ENCODE data around the gene CSHL1.
A peak's percentile ranks its signal among the peaks of the same experiment; 100 is the strongest.
"Not testable (repeated sequence)": the region's sequence is repeated elsewhere in the genome, so short reads cannot be mapped to it uniquely, and the experiment has no call there.

The CSHL1 gene

DNA sequence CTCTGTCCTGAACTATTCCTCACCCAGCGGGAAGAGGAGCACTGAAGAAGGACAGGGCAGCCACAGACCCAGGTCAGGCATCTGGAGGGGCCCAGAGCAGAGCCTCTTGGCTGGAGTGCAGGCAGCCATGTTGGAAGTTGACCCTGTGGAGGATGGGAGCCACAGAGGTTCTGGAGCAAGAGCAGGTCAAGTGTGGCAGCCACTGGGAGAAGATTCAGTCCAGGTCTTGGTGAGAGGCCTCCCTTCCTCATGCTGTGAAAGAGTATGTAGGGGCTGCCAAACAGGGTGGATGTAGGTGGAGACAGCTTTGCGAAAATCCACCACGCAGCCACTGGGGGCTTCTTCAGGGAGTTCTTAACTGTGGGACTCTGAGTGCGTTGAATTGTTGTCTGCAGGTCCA, 21.7 kb upstream of the CSHL1 start:
- H3K27me3 Mint-ChIP-seq (ENCODE audit: low read depth): peaks cover 6% of the 10 kb centered on the region
- no peaks in the 10 kb centered on the region for H3K9me3 Mint-ChIP-seq
- DNase-seq (ENCODE audit: low spot score): no peak
- H3K4me1 Mint-ChIP-seq (ENCODE audit: low read depth): peaks cover 13% of the 10 kb centered on the region
- peak overlapping the region; percentile 49 for H3K27ac Mint-ChIP-seq
- peak overlapping the region; percentile 97 for H3K4me3 Mint-ChIP-seq
- H3K36me3 Mint-ChIP-seq (ENCODE audit: low read depth): peaks cover 7% of the 10 kb centered on the region

DNA sequence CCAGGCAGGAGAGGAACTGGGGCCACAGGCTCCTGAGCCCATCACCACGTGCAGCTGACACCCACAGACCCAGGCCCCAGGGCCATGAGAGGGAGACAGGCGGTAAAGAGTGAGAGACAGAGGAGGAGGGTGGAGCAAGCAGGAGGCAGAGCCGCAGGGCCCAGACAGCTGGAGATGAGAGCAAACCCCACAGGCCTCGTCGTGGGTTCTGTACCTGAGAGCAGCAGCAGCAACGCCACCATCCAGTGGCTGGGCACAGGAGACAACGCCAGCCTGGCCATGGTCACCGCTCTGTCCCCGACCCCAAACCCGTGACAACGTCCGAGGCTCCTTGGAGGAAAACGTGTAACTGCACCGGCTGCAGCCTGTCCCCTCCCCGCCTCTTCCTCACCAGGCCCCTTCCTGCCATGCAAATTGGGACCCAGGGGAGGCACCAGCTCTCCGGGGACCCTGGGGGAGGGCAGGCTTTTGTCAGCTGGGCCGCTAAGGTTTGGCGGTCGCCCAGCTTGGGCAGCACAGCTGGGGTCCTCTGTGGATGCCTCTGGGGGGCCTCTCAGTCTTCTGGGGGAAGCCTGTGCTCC, 21.0 kb upstream of the CSHL1 start, which contains the start of gene CD79B:
Gene CD79B (minus strand): TSS at position 351 of the 581 bp plus-strand sequence. CDS start 70 bp downstream, at position 281.
- H3K4me1 Mint-ChIP-seq (ENCODE audit: low read depth): peaks cover 13% of the 10 kb centered on the region
- H3K27ac Mint-ChIP-seq: peak within 1 kb of the TSS; percentile 91
- H3K36me3 Mint-ChIP-seq (ENCODE audit: low read depth): peaks cover 7% of the 10 kb centered on the region
- H3K9me3 Mint-ChIP-seq: no peaks in the 10 kb centered on the region
- H3K4me3 Mint-ChIP-seq: peak within 1 kb of the TSS; percentile 97
- peaks cover 6% of the 10 kb centered on the region for H3K27me3 Mint-ChIP-seq (ENCODE audit: low read depth)
- peak; percentile 36 for DNase-seq (ENCODE audit: low spot score)

DNA sequence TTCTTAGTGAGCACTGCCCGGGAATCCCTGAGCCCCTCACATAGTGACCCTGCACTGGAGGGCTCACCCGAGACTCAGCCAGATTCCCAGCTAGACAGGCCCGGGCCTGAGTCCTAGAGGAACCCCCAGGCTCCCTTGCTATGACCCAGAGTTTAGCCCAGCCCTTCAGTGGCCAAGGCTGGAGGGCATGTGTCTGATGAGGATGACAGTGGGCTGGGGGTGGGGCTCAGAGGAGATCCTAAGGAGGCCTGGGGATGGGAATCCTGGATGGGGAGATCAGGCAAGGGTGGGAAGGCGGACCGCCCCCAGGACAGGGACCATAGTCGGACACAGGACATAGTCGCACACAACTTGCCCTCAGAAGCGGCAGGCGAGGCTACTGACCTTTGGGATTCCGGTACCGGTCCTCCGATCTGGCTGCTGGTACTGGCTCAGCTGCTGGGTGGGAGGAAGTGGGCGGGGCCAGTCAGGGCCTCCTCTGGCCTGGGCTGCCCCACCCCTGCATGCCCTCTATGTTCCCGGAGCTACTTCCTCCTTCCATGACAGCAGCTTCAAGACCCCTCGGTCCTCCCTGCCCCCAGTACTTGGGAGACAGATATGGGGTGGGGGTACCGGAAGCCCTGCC, 20.0 kb upstream of the CSHL1 start:
- H3K9me3 Mint-ChIP-seq: no peaks in the 10 kb centered on the region
- H3K27me3 Mint-ChIP-seq (ENCODE audit: low read depth): peaks cover 4% of the 10 kb centered on the region
- peaks cover 13% of the 10 kb centered on the region for H3K4me1 Mint-ChIP-seq (ENCODE audit: low read depth)
- peak overlapping the region; percentile 91 for H3K27ac Mint-ChIP-seq
- H3K36me3 Mint-ChIP-seq (ENCODE audit: low read depth): peaks cover 7% of the 10 kb centered on the region
- DNase-seq (ENCODE audit: low spot score): peak; percentile 58
- peak overlapping the region; percentile 97 for H3K4me3 Mint-ChIP-seq

DNA sequence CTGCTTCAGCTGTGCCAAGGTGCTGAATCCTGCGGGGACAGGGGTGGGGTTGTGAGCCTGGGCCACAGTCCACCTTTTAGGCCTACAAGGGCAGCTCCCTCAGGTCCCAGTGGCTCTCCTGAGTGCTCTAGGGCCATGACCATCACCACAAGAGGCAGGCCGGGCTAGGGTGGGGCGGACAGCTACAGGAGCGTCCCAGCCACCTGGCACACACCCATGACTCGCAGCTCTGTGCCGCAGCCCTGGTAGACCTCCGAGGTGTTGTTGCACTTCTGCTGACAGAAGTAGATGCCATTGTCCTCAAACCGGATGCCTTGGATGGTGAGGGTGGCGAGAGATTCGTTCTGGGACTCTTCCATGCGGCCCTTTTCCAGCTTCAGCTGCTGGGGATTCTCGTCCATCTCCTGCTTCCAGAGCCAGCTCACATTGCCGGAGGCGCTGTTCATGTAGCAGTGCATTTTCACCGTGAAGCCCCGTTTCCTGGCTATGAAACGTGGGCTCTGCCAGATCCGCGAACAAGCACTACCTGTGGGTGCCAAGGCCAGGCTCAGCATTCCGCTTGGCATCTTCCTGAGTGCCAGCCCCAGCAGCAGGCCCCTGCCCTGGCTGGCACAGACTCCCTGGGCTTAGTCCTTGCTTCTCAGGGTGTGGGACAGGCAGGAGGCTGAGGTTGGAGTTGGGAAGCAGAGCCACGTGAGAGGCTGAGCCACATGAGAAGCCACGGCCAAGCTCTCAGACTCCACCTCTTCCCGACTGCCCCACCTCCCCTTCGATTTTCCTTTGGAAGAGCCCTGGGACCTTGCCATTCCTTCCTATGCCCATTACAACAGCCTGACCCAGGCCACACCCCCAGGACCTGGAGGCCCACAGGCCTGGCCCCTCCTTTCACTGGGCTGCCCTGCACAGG, 19.1 kb upstream of the CSHL1 start:
- no peaks in the 10 kb centered on the region for H3K9me3 Mint-ChIP-seq
- peak overlapping the region; percentile 97 for H3K4me3 Mint-ChIP-seq
- peaks cover 7% of the 10 kb centered on the region for H3K36me3 Mint-ChIP-seq (ENCODE audit: low read depth)
- no peak for DNase-seq (ENCODE audit: low spot score)
- H3K4me1 Mint-ChIP-seq (ENCODE audit: low read depth): peaks cover 13% of the 10 kb centered on the region
- no peak overlapping the region for H3K27ac Mint-ChIP-seq
- H3K27me3 Mint-ChIP-seq (ENCODE audit: low read depth): no peaks in the 10 kb centered on the region

DNA sequence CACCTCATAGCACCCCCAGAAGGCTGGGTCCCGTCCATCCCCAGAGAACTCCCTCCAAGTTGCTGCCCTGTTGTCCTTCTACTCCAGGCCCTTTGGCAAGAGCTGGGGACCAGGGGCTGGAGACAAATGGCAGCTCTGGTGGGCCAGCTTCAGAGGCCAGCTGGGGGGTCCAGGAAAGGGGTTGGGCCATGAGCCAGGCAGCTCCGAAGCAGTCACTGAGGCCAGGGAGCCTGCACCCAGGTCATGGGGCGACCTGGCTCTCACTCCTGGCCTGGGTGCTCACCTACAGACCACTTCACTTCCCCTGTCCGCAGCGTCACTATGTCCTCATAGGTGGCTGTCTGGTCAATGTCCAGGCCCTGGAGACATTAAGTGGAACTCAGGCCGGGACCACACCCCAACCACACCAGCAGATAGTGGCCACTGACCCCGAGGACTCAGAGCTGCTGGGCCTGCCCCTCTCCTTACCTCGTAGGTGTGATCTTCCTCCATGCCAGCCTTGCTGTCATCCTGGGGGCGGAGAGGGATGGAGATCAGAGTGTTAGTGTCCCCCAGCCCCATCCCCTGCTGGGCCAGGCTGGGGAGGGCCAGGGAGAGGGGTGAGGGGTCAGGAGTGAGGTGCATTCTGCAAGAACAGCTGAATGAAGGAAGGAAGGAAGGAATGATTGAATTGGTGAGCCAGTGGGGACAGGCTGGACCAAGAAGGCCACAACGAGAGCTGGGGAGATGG, 18.1 kb upstream of the CSHL1 start:
- Mint-ChIP-seq H3K4me1 (ENCODE audit: low read depth) (peaks cover 13% of the 10 kb centered on the region), H3K27me3 (ENCODE audit: low read depth) (no peaks in the 10 kb centered on the region), H3K27ac (no peak overlapping the region), H3K9me3 (no peaks in the 10 kb centered on the region), H3K4me3 (peak overlapping the region; percentile 38), H3K36me3 (ENCODE audit: low read depth) (peaks cover 7% of the 10 kb centered on the region)
- no peak for DNase-seq (ENCODE audit: low spot score)

DNA sequence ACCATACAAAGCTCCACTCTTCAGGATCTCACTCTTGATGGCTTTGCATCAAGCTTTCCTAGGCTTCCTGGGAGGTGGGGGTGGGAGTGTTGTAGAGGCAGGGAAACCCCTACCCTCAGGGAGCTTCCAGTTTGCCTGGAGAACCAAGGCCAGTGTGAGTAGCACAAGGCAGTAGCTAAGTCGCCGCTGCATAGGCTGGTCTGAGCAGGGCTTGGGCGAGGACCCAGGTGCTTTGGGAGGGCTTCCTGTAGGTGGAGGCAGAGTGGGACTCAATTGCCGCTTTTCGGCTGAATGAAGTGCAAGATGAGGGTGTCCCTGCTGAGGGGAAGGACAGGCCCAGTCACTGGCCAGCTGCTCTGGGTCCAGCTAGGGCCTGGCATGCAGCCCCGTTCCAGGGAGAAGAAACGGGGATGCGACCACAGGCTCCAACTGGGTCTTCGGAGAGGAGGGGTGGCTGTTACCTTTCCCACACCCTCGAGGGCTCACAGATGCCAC, 17.2 kb upstream of the CSHL1 start:
- DNase-seq (ENCODE audit: low spot score): no peak
- peaks cover 13% of the 10 kb centered on the region for H3K4me1 Mint-ChIP-seq (ENCODE audit: low read depth)
- H3K4me3 Mint-ChIP-seq: no peak overlapping the region
- H3K9me3 Mint-ChIP-seq: no peaks in the 10 kb centered on the region
- H3K27ac Mint-ChIP-seq: no peak overlapping the region
- peaks cover 7% of the 10 kb centered on the region for H3K36me3 Mint-ChIP-seq (ENCODE audit: low read depth)
- H3K27me3 Mint-ChIP-seq (ENCODE audit: low read depth): no peaks in the 10 kb centered on the region

DNA sequence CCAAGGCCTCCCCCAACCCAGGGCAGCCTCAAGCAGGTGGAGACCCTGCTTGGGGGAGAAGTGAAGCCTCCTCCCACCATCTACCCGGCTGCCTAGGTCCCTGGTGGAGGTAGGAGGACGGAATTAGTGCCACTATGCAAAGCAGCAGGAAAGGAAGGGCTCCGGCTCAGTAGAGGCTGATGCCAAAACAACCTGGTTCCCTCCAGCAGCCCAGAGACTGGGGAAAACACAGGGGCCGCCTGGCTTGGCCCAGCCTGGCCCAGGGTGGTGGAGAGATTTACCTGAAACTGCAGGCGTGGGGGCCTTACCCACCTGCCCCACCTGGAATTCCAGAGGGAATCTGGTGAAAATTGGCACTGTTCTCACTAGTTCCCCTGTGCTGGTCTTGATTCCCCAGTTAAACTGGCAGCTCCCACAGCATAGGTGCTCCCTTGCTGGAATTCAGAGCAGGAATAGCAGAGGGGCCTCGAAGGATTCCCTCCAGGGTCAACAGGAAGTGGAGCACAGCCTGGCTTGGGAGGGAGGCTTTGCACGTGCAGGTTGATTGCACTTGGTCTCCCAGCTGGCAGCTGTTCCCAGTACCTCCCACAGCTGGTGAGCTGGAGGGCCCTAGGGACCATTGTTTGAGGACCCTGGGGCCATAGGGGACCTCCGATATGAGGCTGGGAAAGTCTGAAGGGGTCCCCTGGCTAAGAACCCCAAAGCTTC, 16.6 kb upstream of the CSHL1 start:
- Mint-ChIP-seq H3K27me3 (ENCODE audit: low read depth) (no peaks in the 10 kb centered on the region), H3K27ac (no peak overlapping the region), H3K36me3 (ENCODE audit: low read depth) (peaks cover 7% of the 10 kb centered on the region), H3K4me1 (ENCODE audit: low read depth) (peaks cover 12% of the 10 kb centered on the region), H3K9me3 (no peaks in the 10 kb centered on the region), H3K4me3 (no peak overlapping the region)
- DNase-seq (ENCODE audit: low spot score): no peak

DNA sequence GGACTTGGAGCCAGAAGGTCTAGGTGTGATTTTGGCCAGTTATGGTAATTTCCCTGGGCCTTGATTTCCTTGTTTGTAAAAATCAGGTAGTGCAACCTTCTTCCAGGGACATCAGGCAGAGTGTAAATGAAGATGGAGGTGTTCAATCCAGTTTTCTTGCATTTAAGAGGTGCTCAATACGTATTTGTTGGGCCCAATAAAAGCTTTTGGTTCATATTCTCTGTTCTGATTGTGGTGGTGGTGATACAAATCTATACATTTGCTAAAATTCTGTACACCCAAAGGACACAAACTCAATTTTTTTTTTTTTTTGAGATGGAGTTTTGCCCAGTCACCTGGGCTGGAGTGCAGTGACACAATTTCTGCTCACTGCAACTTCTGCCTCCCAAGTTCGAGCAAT, 15.1 kb upstream of the CSHL1 start:
- H3K4me1 Mint-ChIP-seq (ENCODE audit: low read depth): peaks cover 9% of the 10 kb centered on the region
- H3K27ac Mint-ChIP-seq: no peak overlapping the region

DNA sequence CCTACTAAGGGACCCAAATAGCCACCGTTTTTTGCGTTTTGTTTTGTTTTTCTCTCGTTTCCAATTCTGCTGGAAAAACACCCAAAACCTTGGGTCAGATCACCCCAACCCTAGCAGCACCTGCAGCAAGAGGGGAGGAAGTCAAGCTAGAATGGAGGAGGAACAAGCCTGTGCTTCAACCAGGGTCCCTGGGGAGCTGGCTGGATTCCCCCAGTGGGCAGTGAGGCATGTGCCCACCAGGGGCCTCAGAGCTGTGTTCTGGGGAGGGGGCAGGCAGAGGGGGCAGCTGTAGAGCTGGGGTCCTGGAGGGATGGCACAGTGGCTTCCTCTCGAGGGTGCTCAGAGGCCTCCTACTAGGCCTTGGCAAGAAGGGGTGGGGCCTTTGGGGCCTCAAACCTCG, 14.6 kb upstream of the CSHL1 start:
- DNase-seq (ENCODE audit: low spot score): no peak
- Mint-ChIP-seq H3K9me3 (no peaks in the 10 kb centered on the region), H3K4me1 (ENCODE audit: low read depth) (peaks cover 3% of the 10 kb centered on the region), H3K27ac (no peak overlapping the region), H3K36me3 (ENCODE audit: low read depth) (peaks cover 4% of the 10 kb centered on the region), H3K27me3 (ENCODE audit: low read depth) (no peaks in the 10 kb centered on the region), H3K4me3 (no peak overlapping the region)

More for the DNA sequence above, 15.1 kb upstream of the CSHL1 start:
- peaks cover 7% of the 10 kb centered on the region for H3K36me3 Mint-ChIP-seq (ENCODE audit: low read depth)
- H3K4me3 Mint-ChIP-seq: no peak overlapping the region
- no peak for DNase-seq (ENCODE audit: low spot score)
- H3K27me3 Mint-ChIP-seq (ENCODE audit: low read depth): no peaks in the 10 kb centered on the region
- no peaks in the 10 kb centered on the region for H3K9me3 Mint-ChIP-seq

DNA sequence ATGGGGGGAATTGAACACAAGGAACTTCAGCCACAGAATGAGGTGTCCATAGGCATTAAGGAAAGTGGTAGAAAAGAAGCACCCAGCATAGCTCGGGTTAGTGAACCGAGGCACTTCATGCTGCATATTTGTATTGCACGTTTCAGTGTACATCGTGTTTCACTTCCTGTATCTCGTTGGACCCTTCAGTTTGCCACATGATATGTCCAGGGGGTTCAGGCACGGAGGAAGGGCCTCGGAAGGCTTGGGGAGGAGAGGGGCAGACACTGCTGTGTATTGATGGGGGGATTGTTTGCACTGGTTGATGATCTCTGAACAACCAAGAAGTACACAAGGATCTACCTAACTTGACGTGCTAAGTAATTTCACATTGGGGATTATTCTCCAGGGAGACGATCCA, 11.3 kb upstream of the CSHL1 start:
- H3K27ac Mint-ChIP-seq: not testable (repeated sequence)

DNA sequence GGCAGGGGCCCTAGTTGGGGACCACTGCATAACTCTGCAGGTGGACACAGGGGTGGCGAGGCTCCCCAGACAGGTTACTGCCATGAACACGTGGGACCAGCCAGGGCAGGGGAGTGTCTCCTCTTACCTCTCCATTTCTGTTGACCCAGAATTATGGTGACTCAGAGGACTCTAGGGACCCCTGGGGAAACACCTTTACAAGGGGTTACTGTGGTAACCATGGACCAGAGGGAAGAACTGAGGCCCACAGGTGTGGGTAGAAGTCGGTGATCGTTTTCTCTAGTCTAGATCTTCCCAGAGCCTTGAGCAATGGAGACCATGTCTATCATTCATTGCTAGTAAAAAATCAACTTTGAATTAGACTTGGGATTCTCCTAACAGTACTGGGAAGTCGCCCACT, 9.7 kb upstream of the CSHL1 start:
- not testable (repeated sequence) for H3K36me3 Mint-ChIP-seq (ENCODE audit: low read depth); H3K27ac Mint-ChIP-seq; DNase-seq (ENCODE audit: low spot score); H3K27me3 Mint-ChIP-seq (ENCODE audit: low read depth); H3K4me1 Mint-ChIP-seq (ENCODE audit: low read depth); H3K9me3 Mint-ChIP-seq; H3K4me3 Mint-ChIP-seq

More for the DNA sequence above, 11.3 kb upstream of the CSHL1 start:
- not testable (repeated sequence) for DNase-seq (ENCODE audit: low spot score); H3K4me1 Mint-ChIP-seq (ENCODE audit: low read depth); H3K27me3 Mint-ChIP-seq (ENCODE audit: low read depth); H3K9me3 Mint-ChIP-seq; H3K4me3 Mint-ChIP-seq; H3K36me3 Mint-ChIP-seq (ENCODE audit: low read depth)

DNA sequence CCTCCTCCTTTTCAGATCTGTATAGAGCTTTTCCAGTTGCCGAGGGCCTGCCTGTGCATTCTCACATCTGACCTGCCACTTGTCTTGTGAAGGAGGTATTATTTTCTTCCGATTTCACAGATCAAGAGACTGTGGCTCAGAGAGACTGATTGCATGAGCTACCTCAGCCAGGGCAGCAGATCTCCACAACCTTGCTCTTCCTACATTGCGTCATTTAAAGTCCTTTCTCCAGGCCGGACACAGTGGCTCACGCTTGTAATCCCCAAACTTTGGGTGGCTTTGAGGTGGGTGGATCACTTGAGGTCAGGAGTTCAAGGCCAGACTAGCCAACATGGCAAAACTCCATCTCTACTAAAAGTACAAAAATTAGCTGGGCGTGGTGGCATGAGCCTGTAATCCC, 9.0 kb upstream of the CSHL1 start:
- H3K27ac Mint-ChIP-seq; H3K27me3 Mint-ChIP-seq (ENCODE audit: low read depth); H3K4me1 Mint-ChIP-seq (ENCODE audit: low read depth); H3K36me3 Mint-ChIP-seq (ENCODE audit: low read depth); DNase-seq (ENCODE audit: low spot score); H3K4me3 Mint-ChIP-seq; H3K9me3 Mint-ChIP-seq: not testable (repeated sequence)

DNA sequence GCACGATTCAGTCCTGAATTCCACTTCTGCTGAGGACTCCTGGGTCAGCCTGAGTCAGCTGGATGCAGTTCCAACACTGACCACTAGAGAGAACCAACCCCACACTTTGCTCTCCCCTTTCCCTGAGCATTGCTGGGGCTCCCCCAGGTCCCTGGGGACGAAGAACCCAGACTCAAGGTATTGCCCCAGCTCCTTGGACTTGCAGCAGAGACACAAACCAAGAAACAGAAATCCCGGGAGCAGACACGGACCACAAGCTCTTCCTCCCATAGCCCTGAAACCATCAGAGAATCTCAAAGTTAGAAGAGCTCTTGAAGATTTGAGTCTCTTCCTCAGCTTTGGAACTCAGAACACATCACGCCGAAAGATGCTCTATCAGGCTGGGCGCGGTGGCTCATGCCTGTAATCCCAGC, 8.3 kb upstream of the CSHL1 start:
- DNase-seq (ENCODE audit: low spot score): peak; percentile 53
- Mint-ChIP-seq H3K9me3 (no peaks in the 10 kb centered on the region), H3K4me1 (ENCODE audit: low read depth) (peaks cover 5% of the 10 kb centered on the region), H3K27me3 (ENCODE audit: low read depth) (peaks cover 2% of the 10 kb centered on the region), H3K36me3 (ENCODE audit: low read depth) (no peaks in the 10 kb centered on the region), H3K4me3 (no peak overlapping the region), H3K27ac (peak overlapping the region; percentile 49)
